ENCODE measurements around the gene PACRG.

Gene PACRG

GRCh38 chr6:163026893-163027292, 299.1 kb downstream of the PACRG start:
- DNase-seq: no peak

DNA sequence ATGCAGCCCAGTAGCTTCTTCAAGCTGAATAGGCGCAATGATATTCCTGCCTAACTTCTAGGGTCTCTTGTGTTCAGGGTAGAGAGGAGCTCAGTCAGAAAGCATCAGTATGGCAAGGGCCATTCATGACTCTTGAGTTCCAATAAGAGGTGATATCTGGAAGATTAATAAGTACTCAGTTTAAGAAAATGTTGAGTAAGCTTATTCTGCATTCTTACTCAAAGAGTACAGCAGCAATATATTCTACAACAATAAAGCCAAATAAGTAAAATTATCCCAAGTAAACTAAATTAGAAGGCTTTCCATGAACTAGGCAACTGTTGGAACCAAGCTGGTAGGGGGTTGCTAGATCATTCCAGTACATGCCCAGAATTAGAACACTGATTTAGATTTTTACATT, 303.2 kb downstream of the PACRG start:
- no peak for DNase-seq

- no peak for DNase-seq
These were observed 304.2 kb downstream of the PACRG start for GRCh38 chr6:163031931-163032330.

DNA sequence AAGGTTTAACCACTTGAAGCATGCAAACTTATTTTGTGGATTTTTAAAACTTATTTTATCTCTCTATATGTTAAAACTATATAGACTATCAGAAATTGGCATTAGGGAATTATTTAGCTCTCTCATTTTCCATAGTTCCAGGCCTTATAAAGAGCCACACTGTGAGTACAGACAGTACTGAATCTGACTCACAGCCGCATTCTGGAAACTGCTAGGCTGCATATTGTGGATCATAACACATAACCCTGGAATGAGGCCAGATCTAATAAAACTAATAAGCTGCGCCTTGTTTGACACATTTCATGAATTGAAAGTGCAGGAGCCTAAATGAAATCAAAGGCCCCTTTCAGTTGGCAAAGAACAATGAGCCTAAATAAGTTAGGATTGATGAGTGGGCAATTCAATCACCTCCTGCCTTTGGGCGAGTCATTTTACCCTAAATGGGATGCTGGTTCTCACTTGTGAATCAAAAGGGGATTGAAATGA, 308.4 kb downstream of the PACRG start:
- DNase-seq: no peak

DNA sequence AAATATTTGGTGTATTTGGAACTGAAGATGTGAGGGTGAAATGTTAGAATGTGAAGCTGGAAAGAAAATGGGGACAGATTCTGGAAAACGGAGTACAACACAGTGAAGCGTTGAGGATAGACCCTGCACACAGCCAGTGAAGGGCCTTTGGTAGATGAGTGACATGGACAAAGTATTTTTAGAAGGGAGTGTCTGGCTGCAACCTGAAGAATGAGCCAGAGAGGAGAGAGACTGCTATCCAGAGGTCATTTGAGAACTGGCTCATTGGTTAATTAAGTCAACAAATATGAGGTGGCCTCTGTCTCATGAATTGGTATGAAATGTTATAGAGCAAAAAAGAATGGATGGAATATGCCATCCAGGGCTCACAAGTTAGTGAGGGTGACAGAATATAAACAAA, 310.5 kb downstream of the PACRG start:
- DNase-seq: no peak

GRCh38 chr6:163048345-163048744, 320.6 kb downstream of the PACRG start:
- no peak for DNase-seq

DNA sequence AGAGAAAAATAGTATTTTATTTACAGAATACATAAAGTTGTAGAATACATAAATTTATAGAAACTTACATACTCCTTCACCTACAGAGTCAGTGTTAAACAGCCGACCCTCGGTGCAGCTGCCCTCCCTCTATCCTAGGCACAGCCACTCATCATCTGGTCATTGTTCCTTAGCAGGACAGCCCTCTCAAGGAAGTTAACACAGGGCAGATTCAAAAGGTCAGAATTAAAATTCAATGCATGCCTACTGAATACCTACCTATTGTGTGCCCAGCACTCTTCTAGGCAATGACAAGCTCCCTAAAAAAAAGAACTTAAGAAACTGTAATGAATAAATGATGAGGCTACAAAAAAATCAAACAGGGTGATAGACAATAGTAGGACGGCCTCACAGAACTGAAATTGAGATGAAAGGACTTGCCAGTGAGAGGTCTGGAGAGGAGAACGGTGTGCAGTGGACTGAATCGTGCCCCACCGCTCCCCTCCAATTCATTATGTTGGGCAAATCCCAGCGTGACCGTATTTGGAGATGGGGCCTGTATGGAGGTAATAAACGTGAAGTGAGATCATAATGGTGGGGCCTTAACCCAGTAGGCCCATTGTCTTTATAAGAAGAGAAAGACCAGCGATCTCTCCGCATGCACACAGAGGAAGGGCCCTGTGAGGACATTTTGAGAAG, 326.0 kb downstream of the PACRG start:
- DNase-seq: no peak

- no peak for DNase-seq
These were observed 326.9 kb downstream of the PACRG start for GRCh38 chr6:163054641-163055040.

GRCh38 chr6:163057260-163057659, 329.5 kb downstream of the PACRG start:
- no peak for DNase-seq

GRCh38 chr6:163062790-163063189, 335.0 kb downstream of the PACRG start:
- DNase-seq: no peak

DNA sequence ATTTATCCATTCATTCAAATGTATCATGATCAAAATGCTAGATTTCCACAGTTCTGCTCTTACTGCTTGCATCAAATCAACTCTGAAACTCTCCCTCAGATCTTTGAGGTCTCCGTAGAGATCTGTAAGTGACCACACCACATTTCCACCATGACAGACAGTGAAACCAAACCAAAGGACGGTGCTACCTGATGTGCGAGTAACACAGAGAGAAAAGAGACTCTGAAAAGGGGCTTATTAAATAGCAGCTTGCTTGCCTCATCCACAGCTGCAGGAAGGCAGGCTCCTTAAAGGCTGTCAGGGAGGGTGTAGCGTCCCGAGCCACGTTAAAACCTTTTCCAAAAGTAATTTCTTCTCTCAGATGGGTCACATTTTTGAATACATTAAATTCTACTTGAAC, 335.8 kb downstream of the PACRG start:
- no peak for DNase-seq

DNA sequence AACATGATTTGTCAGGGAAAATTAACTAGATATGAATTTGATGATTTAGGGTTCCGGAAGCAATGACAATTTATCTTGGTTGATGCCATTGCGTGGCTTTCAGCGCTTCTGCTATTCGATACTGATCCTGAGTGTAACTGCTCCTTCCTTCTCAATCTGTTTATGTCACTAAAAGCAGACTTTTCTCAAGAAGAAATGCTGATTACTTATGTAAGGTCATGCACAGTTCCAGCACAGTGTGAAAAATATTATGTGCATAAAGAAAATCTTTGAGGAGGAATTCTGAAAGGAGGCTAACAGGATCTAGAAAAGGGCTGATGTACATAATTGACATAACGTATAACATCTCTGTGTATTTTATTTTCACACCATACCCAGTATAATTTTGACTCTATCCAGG, 336.6 kb downstream of the PACRG start:
- DNase-seq: no peak

DNA sequence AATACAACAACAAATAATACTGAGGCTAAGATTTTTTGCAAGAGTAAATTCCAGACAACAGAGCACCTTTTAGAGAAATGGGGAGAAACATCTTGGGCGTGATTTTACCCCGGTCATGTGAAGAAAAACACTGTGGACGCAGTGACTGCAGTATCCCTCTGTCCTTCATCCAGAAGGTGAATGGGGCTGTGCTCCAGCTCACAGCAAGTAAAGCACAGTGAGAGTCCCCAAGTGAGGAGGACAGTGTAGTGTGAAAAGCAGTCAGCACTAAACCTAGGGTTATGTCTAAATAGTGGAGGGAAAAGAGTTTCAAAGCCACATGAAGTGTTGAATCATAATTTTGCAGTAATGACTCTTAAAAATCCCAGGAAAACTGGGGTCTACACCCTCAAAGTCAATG, 338.4 kb downstream of the PACRG start:
- DNase-seq: no peak

DNA sequence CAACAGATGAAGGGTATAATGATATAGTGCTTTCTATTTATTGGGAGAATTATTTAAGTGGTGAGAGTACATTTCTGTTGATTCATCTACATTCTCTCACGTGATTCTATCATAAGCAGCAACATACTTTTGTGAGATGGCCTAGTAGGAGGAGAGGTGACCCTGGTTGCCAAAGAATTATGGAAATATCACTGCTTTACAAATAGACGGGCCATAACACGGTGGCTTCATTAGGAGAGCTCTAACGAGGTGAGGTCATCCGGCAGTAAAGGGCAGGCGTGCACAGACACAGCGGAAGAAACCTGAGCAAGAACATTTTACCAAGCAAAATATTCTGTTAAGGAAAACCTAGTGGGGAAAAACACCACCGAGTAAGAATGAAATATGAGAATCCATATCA, 349.4 kb downstream of the PACRG start:
- DNase-seq: no peak

DNA sequence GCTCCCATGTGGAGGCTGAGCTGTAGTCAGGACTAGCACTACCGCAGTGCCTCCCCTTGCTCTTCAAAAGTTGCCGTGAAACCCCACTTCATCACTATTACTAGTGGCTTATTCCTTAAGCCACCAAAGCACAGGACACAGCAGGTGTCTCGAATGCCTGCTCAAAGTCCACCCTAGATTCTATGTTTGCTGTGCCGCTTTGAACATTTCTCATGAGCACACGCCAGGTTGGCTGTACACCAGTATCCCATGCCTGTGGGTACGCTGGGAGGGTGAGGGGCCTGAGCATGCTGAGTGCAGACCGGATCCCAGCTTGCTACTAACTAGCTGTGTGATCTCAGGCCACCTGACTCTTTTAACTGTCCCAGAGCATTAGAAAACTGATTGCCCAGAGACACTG, 350.9 kb downstream of the PACRG start:
- no peak for DNase-seq

- no peak for DNase-seq
These were observed 352.5 kb downstream of the PACRG start for GRCh38 chr6:163080228-163080627.

- no peak for DNase-seq
These were observed 355.4 kb downstream of the PACRG start for GRCh38 chr6:163083141-163083540.

- DNase-seq: no peak
These were observed 357.7 kb downstream of the PACRG start for GRCh38 chr6:163085426-163085825.

- no peak for DNase-seq
These were observed 358.3 kb downstream of the PACRG start for GRCh38 chr6:163085861-163086623.

- no peak for DNase-seq
These were observed 358.8 kb downstream of the PACRG start for GRCh38 chr6:163086624-163086920.

- DNase-seq: no peak
These were observed 360.2 kb downstream of the PACRG start for GRCh38 chr6:163087981-163088380.

DNA sequence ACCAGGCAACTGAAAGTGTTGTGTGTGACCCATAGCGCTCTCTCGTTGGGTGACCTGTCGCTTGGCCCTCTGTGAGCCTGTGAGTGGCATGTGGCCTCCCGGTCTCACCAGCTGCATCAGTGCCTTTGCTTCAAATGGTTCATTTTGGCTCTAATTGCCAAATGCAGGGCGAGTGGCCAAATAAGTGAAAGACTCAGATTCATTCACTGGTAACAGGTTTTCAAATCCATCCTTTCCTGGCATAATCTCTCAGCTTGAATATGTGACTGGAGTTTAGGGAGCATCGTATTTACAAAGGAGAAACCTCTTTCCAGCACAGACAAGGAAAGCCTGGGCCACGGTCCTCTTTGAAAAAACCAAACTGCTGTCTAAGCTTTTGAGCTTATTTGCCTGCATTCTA, 365.1 kb downstream of the PACRG start:
- DNase-seq: no peak

DNA sequence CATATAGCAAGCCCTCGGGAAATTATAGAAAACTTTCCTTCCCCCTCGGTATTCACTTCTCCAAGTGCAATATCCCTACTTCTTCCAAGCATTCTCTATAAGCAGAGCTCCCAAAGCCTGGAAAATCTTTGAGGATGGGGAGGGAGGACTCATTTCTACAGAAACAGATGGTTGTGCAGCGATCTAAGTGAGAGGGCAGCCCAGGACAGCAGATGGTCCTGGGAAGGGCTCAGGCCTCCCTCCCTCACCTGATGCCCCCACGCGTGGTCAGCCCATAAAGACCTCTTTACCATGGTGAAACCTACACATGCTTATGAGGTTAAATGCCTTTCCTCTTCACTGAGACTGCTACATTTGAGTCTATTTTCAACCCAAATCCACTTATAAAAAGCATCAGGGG, 367.1 kb downstream of the PACRG start:
- DNase-seq: no peak

GRCh38 chr6:163095401-163095800, 367.6 kb downstream of the PACRG start:
- DNase-seq: no peak

All from NCI-H2227 treated with DMSO at 0.1 percent for 48 hours (cell line).